SIG-M5 (cell line): Measurements from ENCODE around the gene SFRP5.

Experiments
- DNase-seq: peaks from one replicate; lab custom pipeline; 2025; lab: John Stamatoyannopoulos, UW

Gene SFRP5

GRCh38 chr10:97764519-97764931 is 7.3 kb downstream of the SFRP5 start:
- DNase-seq = no peak

GRCh38 chr10:97763947-97764346 is 7.9 kb downstream of the SFRP5 start:
- DNase-seq = no peak

- DNase-seq = no peak
These were observed 8.4 kb downstream of the SFRP5 start for GRCh38 chr10:97763411-97763810.

- no peak for DNase-seq
These were observed 9.0 kb downstream of the SFRP5 start for GRCh38 chr10:97762816-97763215.

GRCh38 chr10:97762056-97762455 is 9.7 kb downstream of the SFRP5 start:
- no peak for DNase-seq

- DNase-seq = no peak
These were observed 10.4 kb downstream of the SFRP5 start for GRCh38 chr10:97761331-97761865.

GRCh38 chr10:97760461-97761257 is 11.1 kb downstream of the SFRP5 start:
- DNase-seq = no peak

GRCh38 chr10:97759946-97760345 is 11.9 kb downstream of the SFRP5 start:
- DNase-seq = no peak

- no peak for DNase-seq
These were observed 12.5 kb downstream of the SFRP5 start for GRCh38 chr10:97759158-97759887.

- no peak for DNase-seq
These were observed 14.3 kb downstream of the SFRP5 start for GRCh38 chr10:97757471-97757870.

- DNase-seq = no peak
These were observed 16.1 kb downstream of the SFRP5 start for GRCh38 chr10:97755718-97756117.

GRCh38 chr10:97754726-97755125 is 17.1 kb downstream of the SFRP5 start:
- no peak for DNase-seq

GRCh38 chr10:97752956-97753355 is 18.8 kb downstream of the SFRP5 start:
- DNase-seq = no peak

- DNase-seq = no peak
These were observed 23.7 kb downstream of the SFRP5 start for GRCh38 chr10:97748116-97748515.

- DNase-seq = no peak
These were observed 24.2 kb downstream of the SFRP5 start for GRCh38 chr10:97747573-97747972.

GRCh38 chr10:97744405-97745035 is 27.3 kb downstream of the SFRP5 start:
- DNase-seq = no peak

- DNase-seq = no peak
These were observed 28.4 kb downstream of the SFRP5 start for GRCh38 chr10:97743169-97743943.

- DNase-seq = no peak
These were observed 31.2 kb downstream of the SFRP5 start for GRCh38 chr10:97740613-97741012.

- no peak for DNase-seq
These were observed 33.2 kb downstream of the SFRP5 start for GRCh38 chr10:97738616-97739015.

- DNase-seq = no peak
These were observed 34.0 kb downstream of the SFRP5 start for GRCh38 chr10:97737770-97738265.

- no peak for DNase-seq
These were observed 34.7 kb downstream of the SFRP5 start, which contains the start of gene ZFYVE27 for GRCh38 chr10:97736902-97737769. Gene ZFYVE27, plus strand, starts transcription at chr10:97737128. Its CDS starts 1,350 bp downstream, at chr10:97738478.
